GM23248 (cell line): ENCODE results near the gene LRFN2. TPM values are rescaled to one million over a fixed set of nuclear protein-coding genes. Genes with fewer than 3 reads are reported as not detected.
A peak's percentile ranks its signal among the peaks of the same experiment; 100 is the strongest.

Experiments used
- DNase-seq: peaks from one replicate; pipeline ENCODE4 v3.0.0-alpha.2; 2015
- H2AFZ ChIP-seq: fragments of 200-600 bp; sonication (generic); 2 replicates; pipeline ENCODE4 v1.6.1; 2016; ENCODE audit warnings: antibody characterized with exemption
- H3F3A ChIP-seq: fragments of 200-600 bp; sonication (generic); 2 replicates; pipeline ENCODE4 v1.6.1; 2016; ENCODE audit warnings: mild to moderate bottlenecking, antibody characterized with exemption, mixed run types; ENCODE audit not compliant: insufficient read depth
- H3K27ac ChIP-seq: fragments of 200-600 bp; sonication (generic); 2 replicates; pipeline ENCODE4 v1.5.1; 2016; ENCODE audit warnings: mild to moderate bottlenecking
- H3K27me3 ChIP-seq: fragments of 200-600 bp; sonication (generic); replicated peaks from 2 replicates; pipeline ENCODE4 v1.6.1; 2016; ENCODE audit warnings: mild to moderate bottlenecking; ENCODE audit not compliant: insufficient read depth
- H3K36me3 ChIP-seq: fragments of 200-600 bp; sonication (generic); 2 replicates; pipeline ENCODE4 v1.6.1; 2016; ENCODE audit warnings: low read depth, mild to moderate bottlenecking
- H3K4me1 ChIP-seq: fragments of 200-600 bp; sonication (generic); 2 replicates; pipeline ENCODE4 v1.6.1; 2016; ENCODE audit warnings: mild to moderate bottlenecking; ENCODE audit not compliant: insufficient read depth
- H3K4me2 ChIP-seq: fragments of 200-600 bp; sonication (generic); one replicate; pipeline ENCODE4 v1.6.1; 2016; ENCODE audit warnings: mild to moderate bottlenecking; ENCODE audit not compliant: unreplicated experiment
- H3K4me3 ChIP-seq: fragments of 200-600 bp; sonication (generic); 2 replicates; pipeline ENCODE4 v1.5.1; 2016; ENCODE audit warnings: mild to moderate bottlenecking
- H3K79me2 ChIP-seq: fragments of 200-600 bp; sonication (generic); 2 replicates; pipeline ENCODE4 v1.6.1; 2016; ENCODE audit warnings: mild to moderate bottlenecking; ENCODE audit not compliant: insufficient read depth
- H3K9ac ChIP-seq: fragments of 200-600 bp; sonication (generic); 2 replicates; pipeline ENCODE4 v1.6.1; 2016; ENCODE audit warnings: mild to moderate bottlenecking
- H3K9me2 ChIP-seq: fragments of 200-600 bp; sonication (generic); 2 replicates; pipeline ENCODE4 v1.6.1; 2016; ENCODE audit warnings: mixed run types, mild to moderate bottlenecking, moderate library complexity; ENCODE audit not compliant: insufficient read depth
- H3K9me3 ChIP-seq: fragments of 200-600 bp; sonication (generic); one replicate; pipeline ENCODE4 v1.6.1; 2017; ENCODE audit warnings: low read depth
- H4K20me1 ChIP-seq: fragments of 200-600 bp; sonication (generic); 2 replicates; pipeline ENCODE4 v1.6.0; 2016; ENCODE audit not compliant: insufficient read depth
- EZH2 ChIP-seq: fragments of 200-600 bp; sonication (generic); IDR thresholded peaks from 2 replicates; pipeline ENCODE4 v1.6.1; 2018; ENCODE audit warnings: antibody characterized with exemption, mild to moderate bottlenecking; ENCODE audit not compliant: insufficient read depth, poor library complexity, severe bottlenecking
- EZH2phosphoT487 ChIP-seq: fragments of 200-600 bp; sonication (generic); IDR thresholded peaks from 2 replicates; pipeline ENCODE4 v1.6.1; 2018; ENCODE audit warnings: antibody characterized with exemption, moderate library complexity, mild to moderate bottlenecking, low read depth; ENCODE audit not compliant: insufficient read depth
- WGBS, 2 experiments: methylation state at CpG; one replicate each; pipeline ENCODE4 v1.1.6; 2015 to 2017; ENCODE audit warnings: low lambda C conversion rate in 2 of 2, low coverage in 1 of 2; ENCODE audit errors: missing lambda C conversion rate in 2 of 2; 5-methylcytosine and 5-hydroxymethylcytosine counted together
- in situ Hi-C: fragments of 300-500 bp; cut with MboI; formaldehyde crosslinking; loops from 2 replicates; pipeline ENCODE4 v1.15.0; 2020
- polyA plus RNA-seq: library from polyadenylated mRNA; unstranded; fragments of >200 nt; fragmentation: Nextera tagmentation; extraction: Ambion mirVana; gene quantifications from 2 replicates; pipeline ENCODE4 v1.2.1, GENCODE V29; 2016
- total RNA-seq: library from RNA; depleted of rRNA; stranded (reverse); fragments of >200 nt; shearing (Covaris generic); gene quantifications from 2 replicates; pipeline ENCODE4 v1.2.3, GENCODE V29; 2014

The LRFN2 gene
- total and polyA plus RNA-seq, 2 experiments from 2014 or later, result not detected

DNA sequence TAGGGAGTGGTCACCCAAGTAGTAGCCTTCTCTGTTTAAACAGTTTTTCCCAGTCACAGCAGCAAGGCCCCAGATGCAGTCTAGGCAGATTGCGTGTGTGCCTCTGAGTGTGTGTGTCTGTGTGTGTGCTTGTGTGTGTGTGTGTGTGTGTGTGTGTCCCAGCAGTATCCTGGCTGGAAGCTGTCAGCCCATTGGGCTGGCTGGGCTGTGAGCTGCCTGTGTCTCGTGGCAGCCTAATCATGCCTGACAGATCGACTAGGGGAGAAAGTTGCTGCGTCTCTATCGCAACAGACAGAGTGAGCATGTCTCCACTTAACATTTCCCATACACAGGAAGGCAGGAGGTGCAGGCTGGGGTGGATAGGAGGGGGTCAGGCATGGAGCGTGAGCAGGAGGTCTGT is 42.9 kb upstream of the LRFN2 start:
- TF ChIP-seq EZH2phosphoT487, result no peak
- no peak for TF ChIP-seq EZH2
- Histone ChIP-seq H3K4me2 (no peak overlapping the region), H3K9ac (no peak overlapping the region), H3K4me3 (no peak overlapping the region), H3K9me2 (no peaks in the 10 kb centered on the region), H4K20me1 (no peaks in the 10 kb centered on the region), H3K4me1 (no peaks in the 10 kb centered on the region), H3K9me3 (no peaks in the 10 kb centered on the region), H3K36me3 (no peaks in the 10 kb centered on the region), H3K27ac (no peak overlapping the region), H3F3A (no peaks in the 10 kb centered on the region), H2AFZ (no peak overlapping the region), H3K79me2 (no peaks in the 10 kb centered on the region), H3K27me3 (no peaks in the 10 kb centered on the region)
- 19 to 21% methylated on average over 6 of the region's 6 CpGs for WGBS, 2 experiments
- DNase-seq, result no peak
- in situ Hi-C loops, result no loop called here

DNA sequence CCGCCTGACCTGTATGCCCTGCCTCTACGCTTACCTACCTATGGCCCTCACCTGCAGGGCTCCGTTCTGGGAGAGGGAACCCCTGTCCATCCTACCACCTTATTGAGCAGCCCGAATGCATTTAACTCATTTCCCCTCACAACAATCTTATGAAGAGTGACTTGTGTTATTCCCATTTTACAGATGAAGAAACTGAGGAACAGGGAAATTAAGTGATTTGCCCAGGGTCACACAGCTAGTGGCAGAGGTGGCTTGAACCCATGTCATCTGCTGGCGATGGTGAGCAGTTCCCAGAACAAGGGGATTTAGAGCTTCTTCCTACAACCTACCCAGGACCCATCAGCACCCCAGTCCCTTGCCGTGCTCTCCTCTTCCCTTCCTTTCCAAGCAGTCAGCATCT is 42.3 kb upstream of the LRFN2 start:
- Histone ChIP-seq H3K4me2 (no peak overlapping the region), H4K20me1 (no peaks in the 10 kb centered on the region), H3K36me3 (no peaks in the 10 kb centered on the region), H3K4me1 (no peaks in the 10 kb centered on the region), H3F3A (no peaks in the 10 kb centered on the region), H3K9me3 (no peaks in the 10 kb centered on the region), H3K27me3 (no peaks in the 10 kb centered on the region), H3K9ac (no peak overlapping the region), H3K4me3 (no peak overlapping the region), H3K9me2 (no peaks in the 10 kb centered on the region), H2AFZ (no peak overlapping the region), H3K27ac (no peak overlapping the region), H3K79me2 (no peaks in the 10 kb centered on the region)
- no peak for DNase-seq
- TF ChIP-seq EZH2, result no peak
- TF ChIP-seq EZH2phosphoT487, result no peak
- WGBS, 2 experiments, result 47 to 52% methylated on average over 6 of the region's 6 CpGs
- in situ Hi-C loops, result no loop called here

DNA sequence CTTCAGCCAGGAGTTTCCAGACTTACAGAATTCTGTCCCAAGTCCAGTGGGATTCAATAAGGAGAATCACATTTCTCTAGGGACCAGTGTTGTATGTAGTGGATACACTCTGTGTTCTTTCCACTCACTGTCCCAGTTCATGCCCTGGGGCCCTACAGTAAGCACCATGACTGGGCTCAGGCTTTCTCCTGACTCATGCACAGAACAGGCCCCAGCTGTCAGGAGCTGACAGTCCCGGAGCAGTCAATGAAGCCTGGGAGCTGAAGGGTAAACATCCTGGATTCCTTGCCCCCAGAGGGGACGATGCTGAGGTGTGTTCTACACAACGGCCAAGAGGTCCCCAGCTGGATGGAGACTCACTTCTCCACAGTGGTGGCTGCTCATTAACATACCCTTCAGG is 40.2 kb upstream of the LRFN2 start:
- H3K9ac ChIP-seq, result no peak overlapping the region
- H3K9me3 ChIP-seq, result no peaks in the 10 kb centered on the region
- H4K20me1 ChIP-seq, result no peaks in the 10 kb centered on the region
- H3K4me3 ChIP-seq, result no peak overlapping the region
- H3K27ac ChIP-seq, result no peak overlapping the region
- no peaks in the 10 kb centered on the region for H3K4me1 ChIP-seq
- H3K79me2 ChIP-seq, result no peaks in the 10 kb centered on the region
- H3K9me2 ChIP-seq, result no peaks in the 10 kb centered on the region
- WGBS, 2 experiments, result 11 to 17% methylated on average over 3 of the region's 3 CpGs
- H3K27me3 ChIP-seq, result no peaks in the 10 kb centered on the region
- H2AFZ ChIP-seq, result no peak overlapping the region
- in situ Hi-C loops, result no loop called here
- H3K36me3 ChIP-seq, result no peaks in the 10 kb centered on the region
- DNase-seq, result peak; percentile 20
- no peak for TF ChIP-seq EZH2phosphoT487
- no peaks in the 10 kb centered on the region for H3F3A ChIP-seq
- no peak overlapping the region for H3K4me2 ChIP-seq

DNA sequence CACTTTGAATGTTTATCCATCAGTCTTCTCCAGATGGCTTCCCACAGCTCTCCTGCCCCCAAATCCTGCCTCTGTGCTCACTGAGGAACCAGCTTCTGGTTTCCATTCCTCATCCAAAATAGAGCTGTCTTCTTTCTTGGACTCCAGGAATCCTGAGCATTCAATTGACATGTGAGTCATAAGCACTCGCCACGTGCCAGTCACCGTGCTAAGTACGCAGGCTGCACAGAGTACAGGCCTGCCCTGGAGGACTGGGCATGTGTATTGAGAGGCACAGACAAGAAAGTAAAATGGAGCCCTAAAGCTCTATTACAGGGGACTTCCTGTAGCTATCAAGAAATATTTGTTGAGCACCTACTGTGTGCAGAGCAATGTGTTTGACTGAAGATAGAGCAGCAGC is 39.7 kb upstream of the LRFN2 start:
- WGBS, 2 experiments, result 55 to 75% methylated on average over 4 of the region's 4 CpGs

DNA sequence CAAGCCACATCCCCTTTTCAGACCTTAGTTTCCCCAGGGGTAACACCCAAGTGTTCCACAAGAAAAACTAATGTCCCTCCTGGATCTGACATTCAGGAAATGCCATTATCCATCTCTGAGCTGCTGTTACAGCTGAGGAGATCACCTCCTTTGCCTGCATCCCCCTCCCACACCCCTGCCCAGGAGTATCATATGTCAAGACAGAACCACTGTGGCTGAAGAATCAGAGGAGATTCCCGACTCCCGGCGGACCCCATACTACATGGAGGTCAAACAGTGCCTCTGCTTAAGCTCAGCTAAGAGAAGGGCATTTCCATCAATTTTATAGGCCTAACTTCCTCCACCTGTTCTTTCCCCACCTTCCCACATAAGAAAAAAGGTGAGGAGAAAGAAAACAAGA is 36.8 kb upstream of the LRFN2 start:
- no peak for DNase-seq
- Histone ChIP-seq H2AFZ (no peak overlapping the region), H3K27me3 (peaks cover 4% of the 10 kb centered on the region; the same call in 1 of the 2 replicates), H3K79me2 (no peaks in the 10 kb centered on the region), H3K9ac (no peak overlapping the region), H3K36me3 (no peaks in the 10 kb centered on the region), H3K4me2 (no peak overlapping the region), H3K4me1 (no peaks in the 10 kb centered on the region), H3K4me3 (no peak overlapping the region), H3K9me2 (no peaks in the 10 kb centered on the region), H3K27ac (no peak overlapping the region), H3K9me3 (no peaks in the 10 kb centered on the region), H4K20me1 (no peaks in the 10 kb centered on the region), H3F3A (no peaks in the 10 kb centered on the region)
- 3 to 4% methylated on average over 3 of the region's 3 CpGs for WGBS, 2 experiments
- TF ChIP-seq EZH2 (no peak), EZH2phosphoT487 (no peak)
- in situ Hi-C loops, result no loop called here

More for the DNA sequence above, 39.7 kb upstream of the LRFN2 start:
- no peak overlapping the region for H3K4me3 ChIP-seq
- no peak for DNase-seq
- no peak overlapping the region for H3K9ac ChIP-seq
- no peak overlapping the region for H3K4me2 ChIP-seq
- H3F3A ChIP-seq, result no peaks in the 10 kb centered on the region
- no peak overlapping the region for H2AFZ ChIP-seq
- H3K27ac ChIP-seq, result no peak overlapping the region
- no peaks in the 10 kb centered on the region for H4K20me1 ChIP-seq
- H3K9me2 ChIP-seq, result no peaks in the 10 kb centered on the region
- H3K27me3 ChIP-seq, result no peaks in the 10 kb centered on the region
- no peaks in the 10 kb centered on the region for H3K36me3 ChIP-seq
- in situ Hi-C loops, result no loop called here
- no peaks in the 10 kb centered on the region for H3K4me1 ChIP-seq
- TF ChIP-seq EZH2phosphoT487 (no peak), EZH2 (no peak)
- H3K9me3 ChIP-seq, result no peaks in the 10 kb centered on the region
- H3K79me2 ChIP-seq, result no peaks in the 10 kb centered on the region
